Measurements from ENCODE around the gene RAB34. TPM values are rescaled to one million over a fixed set of nuclear protein-coding genes. Genes with fewer than 3 reads are reported as not detected.
A peak's percentile ranks its signal among the peaks of the same experiment; 100 is the strongest.

The RAB34 gene
- total and polyA plus RNA-seq, 9 of the 15 experiments (the other 6 are each of a cell fraction or from before 2014, with no cell fraction given): 0.07 to 3.8 (median 0.46) TPM; not detected in 1

DNA sequence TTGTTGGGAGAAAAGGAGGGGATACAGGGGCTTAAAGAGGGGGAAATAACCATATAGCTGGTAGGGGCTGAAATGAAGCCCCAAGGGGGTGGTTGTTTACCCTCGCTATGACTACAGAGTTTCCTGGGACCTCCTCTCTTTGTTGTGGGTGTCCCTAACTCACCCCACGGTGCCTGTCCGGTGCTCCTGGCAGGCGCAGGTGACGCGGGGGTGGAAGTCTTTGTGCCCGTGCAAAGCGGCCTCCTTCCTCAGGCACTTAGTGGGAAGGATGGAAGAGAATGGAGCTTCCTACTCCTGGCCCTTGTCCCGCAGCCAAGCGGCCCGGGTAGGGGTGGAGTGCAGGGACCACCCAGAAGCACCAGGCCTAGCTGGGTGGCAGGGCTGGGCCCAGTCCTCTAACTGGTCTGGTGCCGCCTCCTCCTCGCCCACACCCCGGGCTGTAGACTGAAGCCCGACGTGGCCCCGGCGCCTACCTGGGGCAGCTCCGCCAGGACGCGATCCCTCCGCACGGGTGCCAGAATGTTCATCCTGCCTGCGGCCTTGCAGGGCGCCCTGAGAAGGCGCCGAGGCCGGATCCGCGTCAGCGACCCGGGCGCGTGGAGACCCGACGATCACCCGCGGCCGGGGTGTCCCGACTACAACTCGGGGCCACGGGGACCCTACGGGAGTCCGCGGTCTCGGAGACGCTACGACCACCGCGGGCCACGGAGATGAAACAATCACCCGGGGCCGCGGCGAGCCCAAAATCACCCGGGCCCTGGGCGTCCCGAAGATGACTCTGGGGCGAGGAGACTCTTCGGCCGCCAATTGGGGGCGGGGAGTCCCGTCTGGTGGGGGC is 709 bp downstream of the RAB34 start (continued):
- TF ChIP-seq ZNF121 (CRISPR knock-in tag; conservative IDR thresholded peaks at IDR 0.05) (no peak), ZNF77 (CRISPR knock-in tag; IDR thresholded peaks at IDR 0.05) (no peak), PRPF4 (IDR thresholded peaks at IDR 0.05; ENCODE audit: insufficient read depth, low read depth, low read length, poor library complexity, severe bottlenecking) (no peak), FOSL1 (tag; conservative IDR thresholded peaks at IDR 0.05) (no peak), OTX1 (CRISPR knock-in tag; IDR thresholded peaks at IDR 0.05) (no peak), PCBP1 (IDR thresholded peaks at IDR 0.05; ENCODE audit: low read depth, low read length, poor library complexity, severe bottlenecking) (peak; percentile 33), CBX5 (IDR thresholded peaks at IDR 0.05; ENCODE audit: borderline replicate concordance, low read depth) (no peak), GTF2A2 (tag; IDR thresholded peaks at IDR 0.05) (no peak), SUPT5H (IDR thresholded peaks at IDR 0.05) (no peak)
- TF ChIP-seq, protein P1, sequence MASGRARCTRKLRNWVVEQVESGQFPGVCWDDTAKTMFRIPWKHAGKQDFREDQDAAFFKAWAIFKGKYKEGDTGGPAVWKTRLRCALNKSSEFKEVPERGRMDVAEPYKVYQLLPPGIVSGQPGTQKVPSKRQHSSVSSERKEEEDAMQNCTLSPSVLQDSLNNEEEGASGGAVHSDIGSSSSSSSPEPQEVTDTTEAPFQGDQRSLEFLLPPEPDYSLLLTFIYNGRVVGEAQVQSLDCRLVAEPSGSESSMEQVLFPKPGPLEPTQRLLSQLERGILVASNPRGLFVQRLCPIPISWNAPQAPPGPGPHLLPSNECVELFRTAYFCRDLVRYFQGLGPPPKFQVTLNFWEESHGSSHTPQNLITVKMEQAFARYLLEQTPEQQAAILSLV (tag; IDR thresholded peaks at IDR 0.05): no peak
- TF ChIP-seq, protein P2, sequence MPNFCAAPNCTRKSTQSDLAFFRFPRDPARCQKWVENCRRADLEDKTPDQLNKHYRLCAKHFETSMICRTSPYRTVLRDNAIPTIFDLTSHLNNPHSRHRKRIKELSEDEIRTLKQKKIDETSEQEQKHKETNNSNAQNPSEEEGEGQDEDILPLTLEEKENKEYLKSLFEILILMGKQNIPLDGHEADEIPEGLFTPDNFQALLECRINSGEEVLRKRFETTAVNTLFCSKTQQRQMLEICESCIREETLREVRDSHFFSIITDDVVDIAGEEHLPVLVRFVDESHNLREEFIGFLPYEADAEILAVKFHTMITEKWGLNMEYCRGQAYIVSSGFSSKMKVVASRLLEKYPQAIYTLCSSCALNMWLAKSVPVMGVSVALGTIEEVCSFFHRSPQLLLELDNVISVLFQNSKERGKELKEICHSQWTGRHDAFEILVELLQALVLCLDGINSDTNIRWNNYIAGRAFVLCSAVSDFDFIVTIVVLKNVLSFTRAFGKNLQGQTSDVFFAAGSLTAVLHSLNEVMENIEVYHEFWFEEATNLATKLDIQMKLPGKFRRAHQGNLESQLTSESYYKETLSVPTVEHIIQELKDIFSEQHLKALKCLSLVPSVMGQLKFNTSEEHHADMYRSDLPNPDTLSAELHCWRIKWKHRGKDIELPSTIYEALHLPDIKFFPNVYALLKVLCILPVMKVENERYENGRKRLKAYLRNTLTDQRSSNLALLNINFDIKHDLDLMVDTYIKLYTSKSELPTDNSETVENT (CRISPR knock-in tag; IDR thresholded peaks at IDR 0.05): no peak
- TF ChIP-seq, protein P3, sequence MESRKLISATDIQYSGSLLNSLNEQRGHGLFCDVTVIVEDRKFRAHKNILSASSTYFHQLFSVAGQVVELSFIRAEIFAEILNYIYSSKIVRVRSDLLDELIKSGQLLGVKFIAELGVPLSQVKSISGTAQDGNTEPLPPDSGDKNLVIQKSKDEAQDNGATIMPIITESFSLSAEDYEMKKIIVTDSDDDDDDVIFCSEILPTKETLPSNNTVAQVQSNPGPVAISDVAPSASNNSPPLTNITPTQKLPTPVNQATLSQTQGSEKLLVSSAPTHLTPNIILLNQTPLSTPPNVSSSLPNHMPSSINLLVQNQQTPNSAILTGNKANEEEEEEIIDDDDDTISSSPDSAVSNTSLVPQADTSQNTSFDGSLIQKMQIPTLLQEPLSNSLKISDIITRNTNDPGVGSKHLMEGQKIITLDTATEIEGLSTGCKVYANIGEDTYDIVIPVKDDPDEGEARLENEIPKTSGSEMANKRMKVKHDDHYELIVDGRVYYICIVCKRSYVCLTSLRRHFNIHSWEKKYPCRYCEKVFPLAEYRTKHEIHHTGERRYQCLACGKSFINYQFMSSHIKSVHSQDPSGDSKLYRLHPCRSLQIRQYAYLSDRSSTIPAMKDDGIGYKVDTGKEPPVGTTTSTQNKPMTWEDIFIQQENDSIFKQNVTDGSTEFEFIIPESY (CRISPR knock-in tag; IDR thresholded peaks at IDR 0.05): peak; percentile 35; the same call in 1 of the 2 replicates
